SK-N-SH (cell line): ENCODE measurements around the gene LRRC46.

Source experiments
- CTCF ChIP-seq: fragments of 200-600 bp; sonication (generic); IDR thresholded peaks from 2 replicates; pipeline ENCODE4 v1.6.1; 2017; ENCODE audit warnings: antibody characterized with exemption, mild to moderate bottlenecking, moderate library complexity
- ELF1 ChIP-seq: IDR thresholded peaks from 2 replicates; pipeline ENCODE4 v1.4.0; 2012
- EP300 ChIP-seq, 2 experiments: IDR thresholded peaks; 2 replicates each; pipeline versions ENCODE4 v1.4.0 to v1.6.1; 2012; ENCODE audit warnings: borderline replicate concordance in 1 of 2, low read depth in 1 of 2, low read length in 1 of 2
- EZH2phosphoT487 ChIP-seq: fragments of 200-600 bp; sonication (generic); IDR thresholded peaks from 2 replicates; pipeline ENCODE4 v1.6.1; 2017; ENCODE audit warnings: low read depth, mixed run types, mild to moderate bottlenecking, antibody characterized with exemption, moderate library complexity, borderline replicate concordance
- FOXM1 ChIP-seq: IDR thresholded peaks from 2 replicates; pipeline ENCODE4 v1.4.0; 2012; ENCODE audit warnings: low read depth, mild to moderate bottlenecking
- IRF3 ChIP-seq: fragments of 150-350 bp; IDR thresholded peaks from 2 replicates; pipeline ENCODE4 v1.6.1; 2016; ENCODE audit warnings: mild to moderate bottlenecking, low read depth, low read length
- JUND ChIP-seq: IDR thresholded peaks from 2 replicates; pipeline ENCODE4 v1.4.0; 2012
- MXI1 ChIP-seq: IDR thresholded peaks from 2 replicates; pipeline ENCODE4 v1.6.1; 2012; ENCODE audit warnings: mild to moderate bottlenecking, low read depth, low read length, improper control_type of control experiment
- POLR2AphosphoS5 ChIP-seq: IDR thresholded peaks from 2 replicates; pipeline ENCODE4 v1.6.1; 2012; ENCODE audit warnings: low read depth, low read length
- REST ChIP-seq: IDR thresholded peaks from 2 replicates; pipeline ENCODE4 v1.6.1; 2012; ENCODE audit warnings: mild to moderate bottlenecking, low read depth, low read length, moderate library complexity
- SMC3 ChIP-seq: IDR thresholded peaks from 2 replicates; pipeline ENCODE4 v1.6.1; 2012; ENCODE audit warnings: low read depth, low read length, improper control_type of control experiment
- TAF1 ChIP-seq: IDR thresholded peaks from 2 replicates; pipeline ENCODE4 v1.6.1; 2012; ENCODE audit warnings: low read depth, mild to moderate bottlenecking, low read length, moderate library complexity, borderline replicate concordance
- USF1 ChIP-seq: IDR thresholded peaks from 2 replicates; pipeline ENCODE4 v1.4.0; 2012; ENCODE audit warnings: low read depth, borderline replicate concordance
- YY1 ChIP-seq: IDR thresholded peaks from 2 replicates; pipeline ENCODE4 v1.4.0; 2012; ENCODE audit warnings: low read depth, mild to moderate bottlenecking

- TF ChIP-seq REST (no peak), CTCF (no peak), ELF1 (no peak), JUND (no peak), FOXM1 (no peak), USF1 (no peak), YY1 (no peak), POLR2AphosphoS5 (no peak), IRF3 (no peak), TAF1 (no peak), MXI1 (no peak), SMC3 (no peak), EP300 (IDR thresholded peaks at IDR 0.05; ENCODE audit: borderline replicate concordance in 1 of 2, low read depth in 1 of 2, low read length in 1 of 2) (no peak), EZH2phosphoT487 (no peak)
Measured at GRCh38 chr17:47815106-47815918, 16.2 kb upstream of the LRRC46 start.
